ENCODE measurements around the gene IL32. TPM values are rescaled to one million over a fixed set of nuclear protein-coding genes. Genes with fewer than 3 reads are reported as not detected.
"Not testable (repeated sequence)": the region's sequence is repeated elsewhere in the genome, so short reads cannot be mapped to it uniquely, and the experiment has no call there.

IL32 gene
- total RNA-seq, 4 donors from 2014 or later = 45.4 to 79.0 (median 54.6) TPM

DNA sequence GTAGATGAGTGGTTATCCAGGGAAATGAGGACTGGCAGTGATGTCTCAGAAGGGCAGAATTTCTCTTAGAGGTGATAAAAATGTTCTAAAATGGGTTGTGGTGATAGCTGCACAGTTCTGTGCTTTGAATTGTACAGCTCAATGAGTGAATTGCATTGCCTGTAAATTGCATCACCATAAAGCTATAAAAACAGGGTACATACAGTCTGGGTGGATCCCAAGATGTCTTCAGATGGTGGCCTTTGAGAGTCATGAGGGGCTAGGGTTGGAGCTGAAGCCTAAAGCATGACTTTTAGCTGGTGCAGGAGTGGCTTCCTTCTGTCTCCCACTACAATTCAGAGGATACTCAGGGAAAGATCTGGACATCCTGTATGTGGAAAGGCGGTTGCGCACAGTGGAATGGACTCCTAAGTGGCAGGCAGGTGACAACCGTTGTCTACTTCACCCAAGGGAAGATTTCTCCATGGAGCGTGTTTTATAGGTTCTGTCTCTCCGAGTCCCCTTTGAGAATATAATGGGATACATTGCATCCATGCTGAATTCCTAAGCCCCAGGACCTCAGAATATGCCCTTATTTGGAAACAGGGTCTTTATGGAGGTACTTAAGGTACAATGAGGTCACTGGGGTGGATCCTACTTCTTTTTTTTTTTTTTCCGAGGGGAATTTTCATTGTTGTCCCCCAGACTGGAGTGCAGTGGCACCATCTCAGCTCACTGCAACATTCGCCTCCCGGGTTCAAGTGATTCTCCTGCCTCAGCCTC lies 1.6 kb upstream of the IL32 start:
- peaks cover 44 to 47% of the 10 kb centered on the region in 2 donors for H3K4me1 ChIP-seq
- no peaks in the 10 kb centered on the region for H3K27me3 ChIP-seq
- H3K4me3 ChIP-seq = no peak overlapping the region
- intact Hi-C loops (cut with DNase I; ENCODE audit: low total_unique reads) (no loop called here), in situ Hi-C loops (cut with MboI; ENCODE audit: low sequenced_read_pairs in 4 of 4) (loop anchor here in 3 of 4 donors (5.0 to 10.0 kb wide), 4 partner anchors 61 to 103 kb away; no protein-coding TSS in a partner anchor)
- H3K36me3 ChIP-seq = no peaks in the 10 kb centered on the region
- H3K27ac ChIP-seq = peak overlapping the region in 3 of 4 donors; percentile 75 to 85 (median 76)
- no peaks in the 10 kb centered on the region for H3K9me3 ChIP-seq
- ATAC-seq = no peak
- no peak for TF ChIP-seq CTCF (IDR thresholded peaks at IDR 0.05 in 4 of 5, conservative IDR thresholded peaks at IDR 0.05 in 1 of 5)
- no peak for TF ChIP-seq POLR2A (IDR thresholded peaks at IDR 0.05)
- DNase-seq = no peak

DNA sequence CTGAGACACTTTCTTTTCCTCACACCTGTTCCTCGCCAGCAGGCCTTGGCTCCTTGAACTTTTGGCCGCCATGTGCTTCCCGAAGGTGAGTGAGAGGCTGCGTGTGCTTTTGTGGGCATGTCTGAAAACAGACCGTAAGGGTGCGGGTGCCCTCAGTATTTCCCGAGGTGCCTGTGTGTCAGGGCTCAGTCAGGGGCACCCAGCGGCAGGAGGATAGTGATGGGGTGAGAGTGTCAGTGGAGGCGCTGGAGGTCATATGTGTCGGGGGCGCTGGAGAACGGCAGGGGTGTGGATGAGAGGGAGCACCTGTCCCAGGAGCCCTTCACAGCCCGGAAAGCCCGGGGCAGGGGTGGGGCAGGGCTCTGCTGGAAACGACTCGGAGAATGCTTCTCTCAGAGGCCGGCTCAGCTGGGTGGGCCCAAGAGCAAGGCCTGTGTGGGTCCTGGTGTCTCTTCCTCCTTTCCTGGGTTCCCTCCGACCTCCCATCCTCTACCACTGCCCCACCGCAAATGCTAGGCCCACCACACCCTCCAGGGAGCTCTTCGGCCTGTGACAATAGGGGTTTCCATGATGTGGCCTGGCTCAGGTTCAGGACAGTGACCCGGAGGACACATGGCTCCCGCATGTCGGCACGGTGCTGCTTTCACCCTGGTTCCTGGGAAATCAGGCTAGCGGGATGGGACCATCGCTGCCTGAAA lies 451 bp downstream of the IL32 start:
- TF ChIP-seq POLR2A (IDR thresholded peaks at IDR 0.05) (no peak), CTCF (IDR thresholded peaks at IDR 0.05 in 4 of 5, conservative IDR thresholded peaks at IDR 0.05 in 1 of 5) (no peak)
- intact Hi-C loops (cut with DNase I; ENCODE audit: low total_unique reads) = no loop called here
- ATAC-seq = no peak

DNA sequence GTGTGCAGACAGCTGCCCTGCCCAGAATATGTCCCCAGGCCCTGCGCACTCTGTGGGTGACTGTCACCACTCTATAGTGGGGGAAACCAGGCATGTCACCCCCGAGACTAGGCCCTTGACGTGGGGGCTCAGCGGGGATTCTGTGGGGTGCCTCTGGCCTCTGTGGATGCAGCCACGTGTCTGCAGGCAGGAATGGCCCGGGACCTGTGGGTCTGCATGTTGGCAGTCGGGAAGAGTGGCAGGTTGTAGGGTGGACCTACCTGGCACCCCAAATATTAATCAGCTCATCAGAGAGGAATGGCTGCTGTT lies 954 bp downstream of the IL32 start:
- Histone ChIP-seq H3K4me1 (peaks cover 24 to 25% of the 10 kb centered on the region in 2 donors), H3K36me3 (no peaks in the 10 kb centered on the region), H3K4me3 (peak overlapping the region in 3 of 4 donors; percentile 37 to 61 (median 54)), H3K27me3 (no peaks in the 10 kb centered on the region), H3K9me3 (no peaks in the 10 kb centered on the region), H3K27ac (peak overlapping the region; percentile 75 to 85 (median 78))
- DNase-seq (no peak), ATAC-seq (no peak)
- no peak for TF ChIP-seq POLR2A (IDR thresholded peaks at IDR 0.05)
- TF ChIP-seq CTCF (IDR thresholded peaks at IDR 0.05 in 4 of 5, conservative IDR thresholded peaks at IDR 0.05 in 1 of 5) = no peak
- in situ Hi-C loops (cut with MboI; ENCODE audit: low sequenced_read_pairs in 4 of 4) = loop anchor here in 2 of 4 donors (10.0 kb wide), 2 partner anchors 58 to 98 kb away; no protein-coding TSS in a partner anchor
- intact Hi-C loops (cut with DNase I; ENCODE audit: low total_unique reads) = no loop called here

More for the DNA sequence above, 451 bp downstream of the IL32 start:
- no peak for DNase-seq
- Histone ChIP-seq H3K4me3 (peak overlapping the region; percentile 37 to 61 (median 49)), H3K9me3 (no peaks in the 10 kb centered on the region), H3K36me3 (no peaks in the 10 kb centered on the region), H3K27ac (peak overlapping the region; percentile 75 to 85 (median 78)), H3K27me3 (no peaks in the 10 kb centered on the region), H3K4me1 (peaks cover 28 to 29% of the 10 kb centered on the region in 2 donors)
- in situ Hi-C loops (cut with MboI; ENCODE audit: low sequenced_read_pairs in 4 of 4) = loop anchor here in 2 of 4 donors (10.0 kb wide), 2 partner anchors 59 to 99 kb away; no protein-coding TSS in a partner anchor

DNA sequence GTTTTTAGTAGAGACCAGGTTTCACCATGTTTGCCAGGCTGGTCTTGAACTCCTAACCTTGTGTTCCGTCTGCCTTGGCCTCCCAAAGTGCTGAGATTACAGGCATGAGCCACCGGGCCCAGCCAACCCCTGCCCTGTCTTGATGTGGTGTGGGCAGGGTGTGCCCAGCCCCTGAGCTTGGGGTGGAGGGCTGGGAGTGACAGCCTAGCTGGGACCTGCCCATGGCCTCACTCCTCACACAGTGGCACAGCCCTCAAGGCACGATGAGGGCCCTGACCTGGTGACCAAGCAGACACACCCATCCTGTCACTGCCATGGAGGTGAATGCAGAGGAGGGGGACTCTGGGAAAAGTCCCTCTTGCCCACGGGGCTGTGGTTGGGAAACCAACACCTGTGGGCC lies 3.0 kb downstream of the IL32 start:
- intact Hi-C loops (cut with DNase I; ENCODE audit: low total_unique reads) (no loop called here), in situ Hi-C loops (cut with MboI; ENCODE audit: low sequenced_read_pairs in 4 of 4) (loop anchor here in 2 of 4 donors (10.0 kb wide), 2 partner anchors 56 to 96 kb away; no protein-coding TSS in a partner anchor)
- Histone ChIP-seq H3K4me1 (peaks cover 16 to 17% of the 10 kb centered on the region in 2 donors), H3K27me3 (no peaks in the 10 kb centered on the region), H3K36me3 (no peaks in the 10 kb centered on the region), H3K4me3 (no peak overlapping the region), H3K27ac (no peak overlapping the region), H3K9me3 (no peaks in the 10 kb centered on the region)
- TF ChIP-seq POLR2A (IDR thresholded peaks at IDR 0.05) (no peak), CTCF (IDR thresholded peaks at IDR 0.05 in 4 of 5, conservative IDR thresholded peaks at IDR 0.05 in 1 of 5) (no peak)
- ATAC-seq = no peak
- DNase-seq = no peak

- intact Hi-C loops (cut with DNase I; ENCODE audit: low total_unique reads); DNase-seq: not testable (repeated sequence)
These were observed 3.7 kb downstream of the IL32 start for GRCh38 chr16:3069146-3069545.

More at GRCh38 chr16:3069146-3069545, 3.7 kb downstream of the IL32 start:
- in situ Hi-C loops (cut with MboI; ENCODE audit: low sequenced_read_pairs in 4 of 4) = loop anchor here in 2 of 4 donors (10.0 kb wide), 2 partner anchors 56 to 96 kb away; no protein-coding TSS in a partner anchor
- H3K27me3 ChIP-seq, ATAC-seq, H3K4me3 ChIP-seq, H3K9me3 ChIP-seq, H3K27ac ChIP-seq, H3K36me3 ChIP-seq: not testable (repeated sequence)
- peaks cover 16 to 17% of the 10 kb centered on the region in 2 donors for H3K4me1 ChIP-seq
